Measurements from ENCODE around the gene RHOG. TPM values are rescaled to one million over a fixed set of nuclear protein-coding genes. Genes with fewer than 3 reads are reported as not detected.

Gene RHOG
- total RNA-seq, 1 donor from 2014 or later: 25.0 TPM

GRCh38 chr11:3845246-3845645 lies 4.5 kb upstream of the RHOG start:
- no peak for TF ChIP-seq CTCF (IDR thresholded peaks at IDR 0.05; ENCODE audit: unreplicated experiment)
- no peaks in the 10 kb centered on the region for H3K4me1 Mint-ChIP-seq (ENCODE audit: low read depth)
- H3K27me3 Mint-ChIP-seq: peaks cover 5% of the 10 kb centered on the region
- no peaks in the 10 kb centered on the region for H3K9me3 Mint-ChIP-seq (ENCODE audit: low read depth)
- H3K36me3 Mint-ChIP-seq (ENCODE audit: insufficient read depth): no peaks in the 10 kb centered on the region
- H3K27ac Mint-ChIP-seq: no peak overlapping the region
- H3K4me3 Mint-ChIP-seq (ENCODE audit: low read depth): no peak overlapping the region
- no peak for DNase-seq (ENCODE audit: low spot score, unreplicated experiment)

GRCh38 chr11:3843326-3843725 lies 2.6 kb upstream of the RHOG start:
- Mint-ChIP-seq H3K27ac (no peak overlapping the region), H3K36me3 (ENCODE audit: insufficient read depth) (no peaks in the 10 kb centered on the region), H3K4me3 (ENCODE audit: low read depth) (no peak overlapping the region), H3K4me1 (ENCODE audit: low read depth) (peaks cover 10% of the 10 kb centered on the region), H3K9me3 (ENCODE audit: low read depth) (no peaks in the 10 kb centered on the region), H3K27me3 (peaks cover 5% of the 10 kb centered on the region)
- no peak for TF ChIP-seq CTCF (IDR thresholded peaks at IDR 0.05; ENCODE audit: unreplicated experiment)
- no peak for DNase-seq (ENCODE audit: low spot score, unreplicated experiment)

GRCh38 chr11:3841426-3842350 lies 929 bp upstream of the RHOG start:
- Mint-ChIP-seq H3K9me3 (ENCODE audit: low read depth) (no peaks in the 10 kb centered on the region), H3K36me3 (ENCODE audit: insufficient read depth) (no peaks in the 10 kb centered on the region), H3K4me3 (ENCODE audit: low read depth) (peak overlapping the region; percentile 79), H3K27me3 (peaks cover 5% of the 10 kb centered on the region), H3K27ac (peak overlapping the region; percentile 90), H3K4me1 (ENCODE audit: low read depth) (peaks cover 10% of the 10 kb centered on the region)
- TF ChIP-seq CTCF (IDR thresholded peaks at IDR 0.05; ENCODE audit: unreplicated experiment): peak; percentile 80
- peak; percentile 79 for DNase-seq (ENCODE audit: low spot score, unreplicated experiment)

DNA sequence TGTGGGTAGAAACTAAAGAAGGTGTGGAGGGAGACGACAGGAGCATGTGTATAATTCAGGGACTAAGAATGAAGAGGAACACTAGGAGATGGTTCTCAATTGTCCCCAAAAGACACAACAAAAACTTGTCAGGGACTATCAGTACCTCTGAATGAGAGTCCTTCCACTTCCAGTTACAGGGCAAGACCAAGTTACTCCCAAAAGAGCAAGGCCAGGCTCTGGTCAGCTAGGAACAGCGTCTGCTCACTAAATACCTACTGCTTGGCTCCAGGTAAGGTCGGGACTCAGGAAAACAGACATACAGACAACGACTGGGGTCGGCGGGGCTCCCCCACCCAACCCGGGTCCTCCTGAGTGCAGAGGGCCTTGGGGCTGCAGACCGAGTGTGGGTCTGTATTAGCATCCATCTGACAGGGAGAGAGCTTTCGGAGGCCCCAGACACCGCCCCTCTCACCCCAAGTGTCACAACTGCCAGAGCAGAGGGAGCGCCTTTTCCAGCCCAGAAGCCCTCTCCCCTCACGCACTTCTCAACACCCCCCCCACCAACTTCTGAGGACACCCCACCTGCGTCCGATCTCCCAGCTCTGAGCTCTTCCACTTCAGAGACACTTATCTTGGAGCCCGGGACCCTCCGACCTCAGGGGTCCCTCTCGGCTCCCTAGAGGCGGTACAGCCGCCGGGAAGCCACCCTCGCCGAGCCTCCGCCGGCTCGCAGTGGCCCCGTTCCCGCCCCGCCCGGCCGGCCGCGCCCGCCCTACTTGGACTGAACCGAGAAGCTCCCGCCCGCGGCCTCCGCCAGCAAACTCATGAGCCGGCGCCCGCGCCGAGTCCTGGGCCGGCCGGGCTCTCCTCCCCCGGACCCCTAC lies 522 bp downstream of the RHOG start:
- no peak for TF ChIP-seq CTCF (IDR thresholded peaks at IDR 0.05; ENCODE audit: unreplicated experiment)
- no peaks in the 10 kb centered on the region for H3K36me3 Mint-ChIP-seq (ENCODE audit: insufficient read depth)
- H3K27ac Mint-ChIP-seq: peak overlapping the region; percentile 60
- no peaks in the 10 kb centered on the region for H3K9me3 Mint-ChIP-seq (ENCODE audit: low read depth)
- H3K4me3 Mint-ChIP-seq (ENCODE audit: low read depth): peak overlapping the region; percentile 81
- H3K4me1 Mint-ChIP-seq (ENCODE audit: low read depth): peaks cover 11% of the 10 kb centered on the region
- DNase-seq (ENCODE audit: low spot score, unreplicated experiment): no peak
- peaks cover 5% of the 10 kb centered on the region for H3K27me3 Mint-ChIP-seq

DNA sequence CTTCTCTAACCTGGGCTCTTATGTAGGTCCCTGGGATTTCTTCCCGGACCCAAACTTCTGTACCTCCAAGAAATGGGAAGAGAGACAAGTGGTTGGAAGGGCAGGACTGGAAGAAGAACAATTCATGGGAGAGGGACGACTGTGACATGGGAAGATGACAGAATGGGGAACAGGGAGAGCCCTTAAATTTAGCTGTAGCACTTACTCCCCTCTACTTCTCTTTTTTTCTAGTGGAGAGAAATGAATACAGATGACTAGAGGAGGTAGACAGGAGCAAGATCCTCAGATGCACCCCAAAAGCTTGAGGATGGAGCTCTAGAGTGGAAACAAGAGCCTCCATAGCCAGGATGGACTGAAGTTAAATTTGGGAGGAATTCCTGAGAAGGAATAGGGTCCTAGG lies 2.3 kb downstream of the RHOG start:
- no peak for TF ChIP-seq CTCF (IDR thresholded peaks at IDR 0.05; ENCODE audit: unreplicated experiment)
- peaks cover 11% of the 10 kb centered on the region for H3K4me1 Mint-ChIP-seq (ENCODE audit: low read depth)
- H3K27ac Mint-ChIP-seq: no peak overlapping the region
- H3K27me3 Mint-ChIP-seq: no peaks in the 10 kb centered on the region
- no peak overlapping the region for H3K4me3 Mint-ChIP-seq (ENCODE audit: low read depth)
- no peaks in the 10 kb centered on the region for H3K36me3 Mint-ChIP-seq (ENCODE audit: insufficient read depth)
- no peak for DNase-seq (ENCODE audit: low spot score, unreplicated experiment)
- H3K9me3 Mint-ChIP-seq (ENCODE audit: low read depth): no peaks in the 10 kb centered on the region
